OCI-LY3 (cell line): ENCODE results near the gene FSIP1.

Source experiments
- EZH2phosphoT487 ChIP-seq: fragments of 200-600 bp; shearing (Covaris generic); IDR thresholded peaks from 2 replicates; pipeline ENCODE4 v1.6.1; 2018; ENCODE audit warnings: antibody characterized with exemption, mixed run types, low read depth
- TF ChIP-seq, protein P1 (sequence below): fragments of 200-600, 300-600 bp; sonication (generic); IDR thresholded peaks from 2 replicates; pipeline ENCODE4 v1.5.1; 2014; ENCODE audit warnings: antibody characterized with exemption, low read length, low read depth

DNA sequence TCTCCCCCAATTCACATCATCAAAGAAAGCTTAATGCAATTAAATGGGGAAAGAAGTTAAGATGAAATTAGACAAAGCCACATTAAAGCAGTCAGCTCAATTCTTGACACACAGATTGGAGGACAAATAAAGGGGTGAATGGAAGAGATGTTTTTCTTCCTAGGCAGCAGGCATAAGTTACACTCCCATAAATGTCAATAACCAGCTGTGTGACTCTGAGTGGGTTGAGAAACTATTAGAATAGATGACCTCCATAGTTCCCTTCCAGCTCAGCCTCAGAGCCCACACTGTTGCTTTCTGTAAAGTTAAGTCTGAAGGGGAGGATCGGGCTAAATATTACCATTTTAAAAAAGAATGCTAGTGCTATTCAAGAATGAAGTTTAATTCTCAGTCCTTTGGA is 130.8 kb downstream of the FSIP1 start:
- TF ChIP-seq, protein P1, sequence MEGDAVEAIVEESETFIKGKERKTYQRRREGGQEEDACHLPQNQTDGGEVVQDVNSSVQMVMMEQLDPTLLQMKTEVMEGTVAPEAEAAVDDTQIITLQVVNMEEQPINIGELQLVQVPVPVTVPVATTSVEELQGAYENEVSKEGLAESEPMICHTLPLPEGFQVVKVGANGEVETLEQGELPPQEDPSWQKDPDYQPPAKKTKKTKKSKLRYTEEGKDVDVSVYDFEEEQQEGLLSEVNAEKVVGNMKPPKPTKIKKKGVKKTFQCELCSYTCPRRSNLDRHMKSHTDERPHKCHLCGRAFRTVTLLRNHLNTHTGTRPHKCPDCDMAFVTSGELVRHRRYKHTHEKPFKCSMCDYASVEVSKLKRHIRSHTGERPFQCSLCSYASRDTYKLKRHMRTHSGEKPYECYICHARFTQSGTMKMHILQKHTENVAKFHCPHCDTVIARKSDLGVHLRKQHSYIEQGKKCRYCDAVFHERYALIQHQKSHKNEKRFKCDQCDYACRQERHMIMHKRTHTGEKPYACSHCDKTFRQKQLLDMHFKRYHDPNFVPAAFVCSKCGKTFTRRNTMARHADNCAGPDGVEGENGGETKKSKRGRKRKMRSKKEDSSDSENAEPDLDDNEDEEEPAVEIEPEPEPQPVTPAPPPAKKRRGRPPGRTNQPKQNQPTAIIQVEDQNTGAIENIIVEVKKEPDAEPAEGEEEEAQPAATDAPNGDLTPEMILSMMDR, result no peak
- no peak for TF ChIP-seq EZH2phosphoT487
